Fibroblast of skin of scalp (primary cell): ENCODE results near the gene SPCS1.
A peak's percentile ranks its signal among the peaks of the same experiment; 100 is the strongest.

Experiments used
- DNase-seq: peaks from one replicate; pipeline ENCODE4 v3.0.0-alpha.2; 2013

The SPCS1 gene

DNA sequence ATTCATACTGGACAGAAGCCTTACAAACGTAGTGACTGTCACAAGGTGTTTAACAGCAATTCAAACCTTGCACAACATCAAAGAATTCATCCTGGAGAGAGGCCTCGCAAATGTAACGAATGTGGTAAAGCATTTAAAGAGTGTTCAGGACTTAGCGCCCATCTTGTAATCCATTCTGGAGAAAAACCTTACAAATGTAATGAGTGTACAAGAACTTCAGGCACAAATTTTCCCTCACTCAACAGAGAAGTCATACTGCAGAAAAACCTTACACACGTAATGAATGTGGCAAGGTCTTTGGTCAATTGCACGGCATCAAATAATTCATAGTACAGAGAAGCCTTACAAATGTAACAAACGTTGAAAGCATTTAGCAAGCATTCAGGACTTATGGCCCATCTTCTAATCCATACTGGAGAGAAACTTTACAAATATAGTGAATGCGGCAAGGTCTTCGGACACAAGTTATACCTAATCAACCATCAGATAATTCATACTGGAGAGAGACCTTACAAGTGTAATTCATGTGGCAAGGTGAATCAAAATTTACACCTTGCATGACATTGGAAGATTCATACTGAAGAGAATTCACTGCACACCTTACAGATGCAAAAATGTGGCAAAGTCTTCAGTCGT is 27.5 kb downstream of the SPCS1 start:
- DNase-seq, result no peak

GRCh38 chr3:52739730-52740129 is 33.8 kb downstream of the SPCS1 start:
- no peak for DNase-seq

DNA sequence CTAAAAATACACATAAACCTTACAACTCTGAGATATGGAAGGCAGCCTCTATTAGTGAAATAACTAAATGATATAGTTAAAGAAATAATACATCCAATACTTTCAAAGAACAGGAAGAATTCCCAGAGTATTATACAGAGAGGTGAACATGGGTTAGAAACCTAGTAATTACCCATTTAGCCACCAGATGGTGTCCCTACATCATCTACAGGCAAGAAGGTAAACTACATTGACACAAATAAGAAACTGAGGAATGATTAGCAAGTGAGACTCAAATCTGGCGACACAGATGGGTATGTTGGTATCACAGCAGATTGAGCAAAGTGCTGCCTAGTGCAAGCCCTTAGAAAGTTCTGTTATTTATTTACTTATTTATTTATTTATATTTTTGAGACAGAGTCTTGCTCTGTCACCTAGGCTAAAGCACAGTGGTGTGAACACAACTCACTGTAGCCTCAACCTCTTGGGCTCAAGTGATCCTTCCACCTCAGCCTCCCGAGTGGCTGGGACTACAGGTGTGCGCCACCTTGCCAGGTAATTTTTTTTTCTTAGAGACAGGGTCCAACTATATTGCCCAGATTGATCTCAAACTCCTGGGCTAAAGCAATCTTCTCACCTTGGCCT is 36.6 kb downstream of the SPCS1 start:
- peak; percentile 31 for DNase-seq

- DNase-seq, result no peak
Observed at GRCh38 chr3:52743152-52743551, 37.2 kb downstream of the SPCS1 start.

- DNase-seq, result no peak
Observed at GRCh38 chr3:52743721-52744120, 37.8 kb downstream of the SPCS1 start.

- DNase-seq, result no peak
Observed at GRCh38 chr3:52752045-52752660, 46.2 kb downstream of the SPCS1 start.

GRCh38 chr3:52754373-52754772 is 48.5 kb downstream of the SPCS1 start:
- DNase-seq, result peak; percentile 8

DNA sequence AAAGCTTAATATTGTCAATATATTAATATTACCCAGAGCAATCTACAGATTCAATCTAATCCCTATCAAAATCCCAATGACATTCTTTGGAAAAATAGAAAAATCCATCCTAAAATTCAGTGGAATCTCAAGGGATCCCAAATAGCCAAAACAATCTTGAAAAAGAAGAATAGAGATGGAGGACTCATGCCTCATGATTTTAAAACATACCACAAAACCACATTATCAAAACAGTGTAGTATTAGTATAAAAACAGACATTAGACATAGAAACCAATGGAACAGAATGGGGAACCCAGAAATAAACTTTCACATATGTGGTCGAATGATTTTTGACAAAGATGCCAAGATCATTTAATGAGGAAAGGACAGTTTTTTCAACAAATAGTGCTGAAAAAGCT is 50.2 kb downstream of the SPCS1 start:
- DNase-seq, result peak; percentile 62
